ENCODE measurements around the gene UFC1.

Gene UFC1

DNA sequence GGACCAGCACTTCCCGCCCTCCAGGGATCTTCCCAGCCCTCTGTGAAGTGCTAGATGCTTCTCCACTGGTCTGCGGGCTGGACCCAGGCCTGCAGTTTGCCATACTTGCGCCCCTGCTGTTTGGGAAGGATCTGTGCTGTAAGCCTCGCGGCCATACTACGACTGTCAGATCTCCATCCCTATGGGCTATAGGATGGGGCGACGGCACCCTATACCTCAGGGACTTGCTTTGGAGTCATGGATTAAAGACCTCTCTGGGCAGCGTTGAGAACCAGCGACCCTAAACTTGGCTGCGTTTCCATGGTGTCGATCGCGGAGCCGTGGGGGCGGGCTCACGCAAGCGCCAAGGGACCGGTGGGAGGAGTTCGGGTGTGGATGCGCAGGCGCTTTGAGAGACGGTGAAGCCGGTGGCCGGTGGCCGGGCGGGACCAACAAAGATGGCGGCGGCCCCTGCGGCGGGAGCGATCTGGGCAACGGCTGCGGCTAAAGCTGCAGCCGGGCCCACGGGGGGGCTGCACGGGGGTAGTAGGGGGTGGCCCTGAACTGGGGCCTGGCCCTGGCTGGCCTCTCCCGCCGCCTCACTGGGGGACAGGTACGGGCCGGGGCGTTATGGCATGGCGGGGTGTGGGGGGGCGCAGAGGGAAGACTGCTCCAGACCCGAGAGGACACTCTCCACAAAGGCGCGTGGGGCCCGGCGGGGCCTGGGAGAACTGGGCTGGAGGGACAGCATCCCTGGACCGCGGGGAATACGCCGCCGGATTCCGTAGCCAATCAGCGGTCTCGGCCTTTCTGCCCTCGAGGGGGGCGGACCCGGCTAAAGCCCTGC, 5.5 kb downstream of the UFC1 start, which contains the start of gene USP21:
Gene USP21 (plus strand): TSS at position 414 of the 826 bp plus-strand sequence. CDS start 1,141 bp downstream, outside the sequence.
- H3K79me2 ChIP-seq (ENCODE audit: control insufficient read depth, low read length) = peaks cover 30% of the 10 kb centered on the region
- H3K4me1 ChIP-seq (ENCODE audit: control insufficient read depth, low read length) = peaks cover 28% of the 10 kb centered on the region
- H3K4me2 ChIP-seq (ENCODE audit: low read length) = peak within 1 kb of the TSS; percentile 69
- peaks cover 55% of the 10 kb centered on the region for H3K36me3 ChIP-seq (ENCODE audit: control insufficient read depth, low read length)
- H3K9me2 ChIP-seq (replicated peaks; ENCODE audit: control insufficient read depth, low read length) = no peaks in the 10 kb centered on the region
- H3K4me3 ChIP-seq (ENCODE audit: low read length) = peak within 1 kb of the TSS; percentile 81
- H4K20me1 ChIP-seq (ENCODE audit: control insufficient read depth, insufficient read depth, low read depth, low read length) = no peaks in the 10 kb centered on the region
- TF ChIP-seq CTCF (IDR thresholded peaks at IDR 0.05; ENCODE audit: low read depth, low read length, poor library complexity, severe bottlenecking) (peak; percentile 49), EZH2phosphoT487 (IDR thresholded peaks at IDR 0.05; ENCODE audit: borderline replicate concordance, low read length) (no peak)
- H3K27me3 ChIP-seq (ENCODE audit: control insufficient read depth, low read length) = no peaks in the 10 kb centered on the region
- H3K9me3 ChIP-seq (ENCODE audit: control insufficient read depth, insufficient read depth, low read length) = no peaks in the 10 kb centered on the region
- H3F3A ChIP-seq (ENCODE audit: control insufficient read depth, insufficient read depth) = peaks cover 16% of the 10 kb centered on the region
- H3K27ac ChIP-seq (ENCODE audit: low read depth, low read length) = peak within 1 kb of the TSS; percentile 43

GRCh38 chr1:161159913-161160243, 6.1 kb downstream of the UFC1 start:
- Histone ChIP-seq H3K79me2 (ENCODE audit: control insufficient read depth, low read length) (peaks cover 24% of the 10 kb centered on the region), H3K4me3 (ENCODE audit: low read length) (peak overlapping the region; percentile 81), H3F3A (ENCODE audit: control insufficient read depth, insufficient read depth) (peaks cover 15% of the 10 kb centered on the region), H3K27ac (ENCODE audit: low read depth, low read length) (peak overlapping the region; percentile 43; the same call in 1 of the 2 replicates), H3K36me3 (ENCODE audit: control insufficient read depth, low read length) (peaks cover 59% of the 10 kb centered on the region), H3K4me1 (ENCODE audit: control insufficient read depth, low read length) (peaks cover 27% of the 10 kb centered on the region), H4K20me1 (ENCODE audit: control insufficient read depth, insufficient read depth, low read depth, low read length) (no peaks in the 10 kb centered on the region), H3K27me3 (ENCODE audit: control insufficient read depth, low read length) (no peaks in the 10 kb centered on the region), H3K4me2 (ENCODE audit: low read length) (peak overlapping the region; percentile 69), H3K9me3 (ENCODE audit: control insufficient read depth, insufficient read depth, low read length) (no peaks in the 10 kb centered on the region), H3K9me2 (replicated peaks; ENCODE audit: control insufficient read depth, low read length) (no peaks in the 10 kb centered on the region)
- TF ChIP-seq EZH2phosphoT487 (IDR thresholded peaks at IDR 0.05; ENCODE audit: borderline replicate concordance, low read length) (no peak), CTCF (IDR thresholded peaks at IDR 0.05; ENCODE audit: low read depth, low read length, poor library complexity, severe bottlenecking) (no peak)

- no peaks in the 10 kb centered on the region for H4K20me1 ChIP-seq (ENCODE audit: control insufficient read depth, insufficient read depth, low read depth, low read length)
- H3K4me2 ChIP-seq (ENCODE audit: low read length) = peak overlapping the region; percentile 69; the same call in 1 of the 2 replicates
- H3K27ac ChIP-seq (ENCODE audit: low read depth, low read length) = no peak overlapping the region
- 0 out of 2 replicates have a peak, but pooled peaks cover 11% of the 10 kb centered on the region for H3F3A ChIP-seq (ENCODE audit: control insufficient read depth, insufficient read depth)
- H3K4me1 ChIP-seq (ENCODE audit: control insufficient read depth, low read length) = peaks cover 31% of the 10 kb centered on the region
- H3K79me2 ChIP-seq (ENCODE audit: control insufficient read depth, low read length) = peaks cover 16% of the 10 kb centered on the region
- no peaks in the 10 kb centered on the region for H3K27me3 ChIP-seq (ENCODE audit: control insufficient read depth, low read length)
- TF ChIP-seq EZH2phosphoT487 (IDR thresholded peaks at IDR 0.05; ENCODE audit: borderline replicate concordance, low read length) = no peak
- TF ChIP-seq CTCF (IDR thresholded peaks at IDR 0.05; ENCODE audit: low read depth, low read length, poor library complexity, severe bottlenecking) = no peak
- H3K36me3 ChIP-seq (ENCODE audit: control insufficient read depth, low read length) = peaks cover 55% of the 10 kb centered on the region
- H3K9me2 ChIP-seq (replicated peaks; ENCODE audit: control insufficient read depth, low read length) = no peaks in the 10 kb centered on the region
- no peaks in the 10 kb centered on the region for H3K9me3 ChIP-seq (ENCODE audit: control insufficient read depth, insufficient read depth, low read length)
- H3K4me3 ChIP-seq (ENCODE audit: low read length) = peak overlapping the region; percentile 81; the same call in 1 of the 2 replicates
Measured at GRCh38 chr1:161160671-161161145, 6.9 kb downstream of the UFC1 start.

Measured in DOHH2 (cell line).